Measurements from ENCODE around the gene SAMHD1. TPM values are rescaled to one million over a fixed set of nuclear protein-coding genes. Genes with fewer than 3 reads are reported as not detected.

SAMHD1 gene
- total and polyA plus RNA-seq, 2 of the 8 experiments (the other 6 are each of a cell fraction or from before 2014, with no cell fraction given) = 22.0 to 37.1 TPM

DNA sequence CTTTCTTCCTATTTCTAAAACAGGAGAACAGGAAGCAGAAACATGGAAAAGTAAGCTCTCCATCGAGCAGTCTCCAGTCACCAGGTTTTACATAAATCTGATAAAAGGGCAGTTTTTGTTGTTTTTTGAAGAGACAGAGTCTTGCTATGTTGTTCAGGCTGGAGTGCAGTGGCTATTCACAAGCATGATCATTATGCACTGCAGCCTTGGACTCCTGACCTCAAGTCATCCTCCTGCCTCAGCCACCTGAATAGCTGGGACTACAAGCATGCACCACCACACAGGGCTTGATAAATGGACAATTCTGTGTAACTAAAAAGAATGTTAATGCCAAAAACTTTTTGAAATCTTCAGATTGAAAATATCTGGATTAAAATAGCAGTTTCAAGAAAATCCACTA, 23.8 kb downstream of the SAMHD1 start:
- H4K8ac ChIP-seq (ENCODE audit: extremely low read depth, insufficient read depth, low read length) = no peak overlapping the region
- no peaks in the 10 kb centered on the region for H3K79me1 ChIP-seq (ENCODE audit: low read depth, low read length)
- no peak overlapping the region for H3K18ac ChIP-seq (ENCODE audit: extremely low read depth, low read length)
- no peak overlapping the region for H2AFZ ChIP-seq (ENCODE audit: low read length)
- ChIA-PET POLR2A (ENCODE audit: partially characterized antibody) (no interaction called here), CTCF (ENCODE audit: partially characterized antibody) (no interaction called here)
- no peak overlapping the region for H2BK15ac ChIP-seq (ENCODE audit: low read length)
- H3K4me3 ChIP-seq (ENCODE audit: extremely low read depth in 1 of 4, insufficient read depth in 2 of 4, low read depth in 3 of 4, low read length in 4 of 4) = no peak overlapping the region
- H3K23ac ChIP-seq (ENCODE audit: insufficient read length) = no peak overlapping the region
- H4K5ac ChIP-seq (ENCODE audit: insufficient read length, low read depth, low read length) = no peak overlapping the region
- no peak overlapping the region for H3K4ac ChIP-seq (replicated peaks; ENCODE audit: insufficient read length, low read depth, low read length)
- H3K36me3 ChIP-seq (ENCODE audit: control insufficient read depth in 2 of 4, insufficient read depth in 4 of 4, low read length in 3 of 4) = peaks cover 0 to 54% (median 2%) of the 10 kb centered on the region in 4 experiments; a peak in 6 of 8 replicates
- no peaks in the 10 kb centered on the region for H3K27me3 ChIP-seq (replicated peaks in 1 of 4; ENCODE audit: control insufficient read depth in 3 of 4, extremely low read depth in 1 of 4, insufficient read depth in 3 of 4, low read length in 3 of 4)
- no peak overlapping the region for H4K91ac ChIP-seq (replicated peaks; ENCODE audit: insufficient read length, low read length)
- H3K4me2 ChIP-seq (ENCODE audit: insufficient read depth in 1 of 2, low read depth in 2 of 2, low read length in 2 of 2) = no peak overlapping the region
- H2BK5ac ChIP-seq (ENCODE audit: low read depth, low read length) = no peak overlapping the region
- H3K23me2 ChIP-seq (ENCODE audit: low read depth, low read length) = no peaks in the 10 kb centered on the region
- H2BK120ac ChIP-seq (replicated peaks; ENCODE audit: low read depth, low read length) = no peak overlapping the region
- FAIRE-seq (no peak), DNase-seq (ENCODE audit: low read depth in 1 of 2, low spot score in 2 of 2) (no peak)
- no peak overlapping the region for H3K56ac ChIP-seq (replicated peaks; ENCODE audit: insufficient read length, low read depth, low read length)
- H2BK12ac ChIP-seq (ENCODE audit: low read depth, low read length) = no peak overlapping the region
- no peaks in the 10 kb centered on the region for H3K4me1 ChIP-seq (replicated peaks in 1 of 4; ENCODE audit: control insufficient read depth in 3 of 4, insufficient read depth in 4 of 4, low read length in 3 of 4)
- H3K79me2 ChIP-seq (ENCODE audit: control insufficient read depth in 1 of 2, insufficient read depth in 2 of 2, low read length in 2 of 2) = no peaks in the 10 kb centered on the region
- no peak overlapping the region for H3K14ac ChIP-seq (ENCODE audit: insufficient read length)
- H2BK20ac ChIP-seq (ENCODE audit: low read length) = no peak overlapping the region
- no peaks in the 10 kb centered on the region for H3K9me3 ChIP-seq (ENCODE audit: insufficient read depth in 2 of 2, low read depth in 1 of 2, low read length in 1 of 2)
- WGBS, 2 experiments (ENCODE audit: extremely low coverage in 1 of 2, insufficient coverage in 1 of 2, insufficient read length in 1 of 2, insufficient replicate concordance in 2 of 2, low coverage in 1 of 2, low lambda C conversion rate in 2 of 2, missing lambda C conversion rate in 1 of 2) = 85% methylated on average over 1 of the region's 1 CpG; no CpG with 5 or more reads in 1 of the 2 experiments
- no peak overlapping the region for H3K9ac ChIP-seq (replicated peaks in 1 of 4; ENCODE audit: extremely low read depth in 1 of 4, low read depth in 3 of 4, low read length in 3 of 4)
- no peak overlapping the region for H3K27ac ChIP-seq (ENCODE audit: low read depth, low read length)
- H2AK5ac ChIP-seq (ENCODE audit: low read depth, low read length) = no peak overlapping the region
- no peaks in the 10 kb centered on the region for H4K20me1 ChIP-seq (replicated peaks in 1 of 2; ENCODE audit: control insufficient read depth in 1 of 2, insufficient read depth in 2 of 2, low read length in 2 of 2)
- TF ChIP-seq BCL11A (IDR thresholded peaks at IDR 0.05; ENCODE audit: low read depth in 2 of 2, low read length in 2 of 2) = no peak
- no peak for TF ChIP-seq EZH2 (IDR thresholded peaks at IDR 0.05; ENCODE audit: low read depth, low read length, severe bottlenecking)
- TF ChIP-seq, protein P1, sequence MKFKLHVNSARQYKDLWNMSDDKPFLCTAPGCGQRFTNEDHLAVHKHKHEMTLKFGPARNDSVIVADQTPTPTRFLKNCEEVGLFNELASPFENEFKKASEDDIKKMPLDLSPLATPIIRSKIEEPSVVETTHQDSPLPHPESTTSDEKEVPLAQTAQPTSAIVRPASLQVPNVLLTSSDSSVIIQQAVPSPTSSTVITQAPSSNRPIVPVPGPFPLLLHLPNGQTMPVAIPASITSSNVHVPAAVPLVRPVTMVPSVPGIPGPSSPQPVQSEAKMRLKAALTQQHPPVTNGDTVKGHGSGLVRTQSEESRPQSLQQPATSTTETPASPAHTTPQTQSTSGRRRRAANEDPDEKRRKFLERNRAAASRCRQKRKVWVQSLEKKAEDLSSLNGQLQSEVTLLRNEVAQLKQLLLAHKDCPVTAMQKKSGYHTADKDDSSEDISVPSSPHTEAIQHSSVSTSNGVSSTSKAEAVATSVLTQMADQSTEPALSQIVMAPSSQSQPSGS (IDR thresholded peaks at IDR 0.05; ENCODE audit: low read length) = no peak
- TF ChIP-seq POLR2A (IDR thresholded peaks at IDR 0.05; ENCODE audit: control extremely low read depth in 1 of 2, low read depth in 2 of 2, low read length in 2 of 2) = no peak
- no peak for TF ChIP-seq CHD1 (IDR thresholded peaks at IDR 0.05; ENCODE audit: low read depth, low read length)
- TF ChIP-seq ATF3 (IDR thresholded peaks at IDR 0.05; ENCODE audit: insufficient read depth, low read depth, low read length) = no peak
